AG04450 (cell line): ENCODE measurements around the gene ISG20L2. TPM values are rescaled to one million over a fixed set of nuclear protein-coding genes. Genes with fewer than 3 reads are reported as not detected.

Source experiments
- CTCF ChIA-PET: fragments of 300-600, 350-600 bp; formaldehyde crosslinking; extraction: SDS; loops from one replicate; lab custom pipeline; 2022; ENCODE audit warnings: antibody characterized with exemption, inconsistent platforms; lab: Charles Lee
- POLR2A ChIA-PET: fragments of 350-600 bp; formaldehyde crosslinking; extraction: SDS; loops from one replicate; lab custom pipeline; 2021; ENCODE audit warnings: antibody characterized with exemption, inconsistent platforms; lab: Yijun Ruan, JAX
- DNase-seq: peaks from one replicate; pipeline ENCODE4 v3.0.0-alpha.2; 2011; ENCODE audit warnings: low read depth, low spot score
- H3K27ac ChIP-seq: one replicate; pipeline ENCODE4 v1.5.1; 2012; ENCODE audit warnings: low read depth, low read length, control low read depth
- H3K27me3 ChIP-seq: one replicate; pipeline ENCODE4 v1.6.0; 2012; ENCODE audit warnings: low read length; ENCODE audit not compliant: control insufficient read depth, insufficient read depth
- H3K4me3 ChIP-seq: 2 replicates; pipeline ENCODE4 v1.5.1; 2011; ENCODE audit warnings: mild to moderate bottlenecking, low read depth, low read length, control low read depth
- H3K9me3 ChIP-seq: 2 replicates; pipeline ENCODE4 v1.5.1; 2012; ENCODE audit warnings: low read length; ENCODE audit not compliant: control insufficient read depth, insufficient read depth
- polyA plus RNA-seq: library from polyadenylated mRNA; depleted of rRNA; stranded (reverse); fragments of >200 nt; gene quantifications from 2 replicates; pipeline ENCODE4 v1.2.3, GENCODE V29; 2011
- TF ChIP-seq, protein P1 (sequence below): IDR thresholded peaks from 2 replicates; pipeline ENCODE4 v1.5.1; 2011; ENCODE audit warnings: low read depth, low read length, control low read depth, inconsistent platforms

Gene ISG20L2
- polyA plus RNA-seq, 1 experiment, result 25.6 TPM

DNA sequence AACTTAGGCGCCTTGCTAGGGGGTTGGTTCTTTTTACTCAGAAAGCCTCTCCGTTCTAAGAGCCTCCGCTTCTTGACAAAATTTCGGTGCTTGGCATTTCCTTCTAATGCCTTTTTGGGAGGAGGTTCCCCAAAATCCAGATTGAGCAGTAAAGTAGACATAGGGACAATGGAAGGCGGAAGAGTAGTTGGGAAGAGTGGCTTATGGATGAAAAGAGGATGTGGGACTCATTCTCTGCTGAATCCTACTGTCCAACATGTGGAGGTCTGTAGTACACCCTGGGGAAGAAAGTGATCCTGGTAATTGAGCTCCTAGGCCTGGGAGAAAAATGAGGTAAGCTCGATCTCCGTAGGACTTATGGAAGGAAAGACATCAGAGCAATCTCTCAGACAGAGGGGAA, 1.1 kb downstream of the ISG20L2 start:
- DNase-seq, result no peak
- no peaks in the 10 kb centered on the region for H3K27me3 ChIP-seq
- TF ChIP-seq, protein P1, sequence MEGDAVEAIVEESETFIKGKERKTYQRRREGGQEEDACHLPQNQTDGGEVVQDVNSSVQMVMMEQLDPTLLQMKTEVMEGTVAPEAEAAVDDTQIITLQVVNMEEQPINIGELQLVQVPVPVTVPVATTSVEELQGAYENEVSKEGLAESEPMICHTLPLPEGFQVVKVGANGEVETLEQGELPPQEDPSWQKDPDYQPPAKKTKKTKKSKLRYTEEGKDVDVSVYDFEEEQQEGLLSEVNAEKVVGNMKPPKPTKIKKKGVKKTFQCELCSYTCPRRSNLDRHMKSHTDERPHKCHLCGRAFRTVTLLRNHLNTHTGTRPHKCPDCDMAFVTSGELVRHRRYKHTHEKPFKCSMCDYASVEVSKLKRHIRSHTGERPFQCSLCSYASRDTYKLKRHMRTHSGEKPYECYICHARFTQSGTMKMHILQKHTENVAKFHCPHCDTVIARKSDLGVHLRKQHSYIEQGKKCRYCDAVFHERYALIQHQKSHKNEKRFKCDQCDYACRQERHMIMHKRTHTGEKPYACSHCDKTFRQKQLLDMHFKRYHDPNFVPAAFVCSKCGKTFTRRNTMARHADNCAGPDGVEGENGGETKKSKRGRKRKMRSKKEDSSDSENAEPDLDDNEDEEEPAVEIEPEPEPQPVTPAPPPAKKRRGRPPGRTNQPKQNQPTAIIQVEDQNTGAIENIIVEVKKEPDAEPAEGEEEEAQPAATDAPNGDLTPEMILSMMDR, result no peak
- peak overlapping the region; percentile 100 for H3K4me3 ChIP-seq
- H3K27ac ChIP-seq, result no peak overlapping the region
- H3K9me3 ChIP-seq, result no peaks in the 10 kb centered on the region
- ChIA-PET CTCF (interaction anchor here (0.6 to 12.5 kb wide), 21 partner anchors 13 to 347 kb away, joined by 3 to 616 read pairs (median 10); partner anchors contain the start of genes CRABP2, INSRR, NES and NTRK1), POLR2A (interaction anchor here (1.3 to 4.3 kb wide), 4 partner anchors 13 to 132 kb away, joined by 4 to 37 read pairs (median 20); partner anchors contain the start of genes HDGF, INSRR and MRPL24)

DNA sequence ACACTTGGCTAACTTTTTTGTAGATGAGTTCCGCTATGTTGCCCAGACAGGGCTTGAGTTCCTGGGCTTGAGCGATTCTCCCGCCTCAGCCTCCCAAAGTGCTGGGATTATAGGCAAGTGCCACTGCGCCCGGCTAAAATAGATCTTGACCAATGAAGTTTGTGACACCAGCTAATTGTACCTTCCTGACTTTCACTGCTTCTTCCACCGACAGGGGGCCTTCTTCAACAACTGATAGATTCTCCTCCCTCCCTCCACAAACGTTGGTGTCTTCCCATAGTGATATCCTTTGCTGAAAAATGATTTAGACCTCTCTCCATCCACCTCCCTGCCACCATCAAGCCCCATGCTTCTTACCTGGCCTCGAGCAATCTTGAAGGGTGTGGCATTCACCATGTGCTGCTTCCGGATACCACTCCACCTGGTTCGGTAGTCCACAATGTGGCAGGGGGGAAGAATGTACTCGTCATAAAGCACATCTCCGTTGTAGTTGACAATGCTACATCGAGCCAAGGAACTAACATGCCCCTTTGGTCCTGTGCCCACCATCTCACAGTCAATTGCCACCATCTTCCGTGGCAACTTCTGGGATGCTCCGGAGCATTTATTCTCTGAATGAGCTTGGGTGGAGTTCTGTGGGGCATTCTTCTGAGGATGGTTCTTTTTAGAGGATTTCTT, 1.9 kb downstream of the ISG20L2 start:
- H3K27ac ChIP-seq, result no peak overlapping the region
- no peaks in the 10 kb centered on the region for H3K9me3 ChIP-seq
- no peaks in the 10 kb centered on the region for H3K27me3 ChIP-seq
- no peak for DNase-seq
- ChIA-PET POLR2A (interaction anchor here (4.3 kb wide), 1 partner anchor 36 kb away, joined by 37 read pairs; no protein-coding TSS in a partner anchor), CTCF (interaction anchor here (0.7 to 12.5 kb wide), 41 partner anchors 12 to 348 kb away, joined by 3 to 616 read pairs (median 7); partner anchors contain the start of genes CRABP2, HDGF, INSRR and MRPL24)
- TF ChIP-seq, protein P1, result peak; percentile 71
- H3K4me3 ChIP-seq, result peak overlapping the region; percentile 56

DNA sequence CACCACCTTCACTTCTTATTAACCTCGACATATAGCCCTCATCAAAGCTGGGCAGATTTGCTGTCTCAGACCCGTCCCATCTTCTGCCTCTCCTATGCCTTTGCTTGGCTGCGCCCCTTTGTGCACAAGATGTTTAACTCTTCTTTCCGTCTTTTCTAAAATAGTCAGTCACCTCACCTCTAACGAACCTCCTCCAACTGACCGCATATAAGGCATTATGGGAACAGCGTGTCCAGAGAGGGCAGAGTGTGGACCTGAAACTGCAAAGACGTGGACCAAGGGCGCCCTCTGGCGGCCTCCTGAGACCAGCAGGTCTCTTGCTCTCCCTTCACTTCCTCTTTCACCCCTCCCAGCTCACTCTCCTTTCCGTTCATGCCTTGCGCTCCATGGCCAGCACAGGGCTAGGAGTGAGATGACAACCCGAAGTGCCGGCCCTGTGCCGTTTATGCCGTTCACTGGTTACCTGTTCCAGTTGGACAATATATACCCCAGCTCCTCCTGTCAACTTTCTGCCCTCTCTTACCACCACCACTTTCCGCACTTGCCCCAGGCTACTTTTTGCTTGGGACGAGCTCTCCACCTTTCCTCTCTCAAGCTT, 2.8 kb downstream of the ISG20L2 start:
- Histone ChIP-seq H3K27me3 (no peaks in the 10 kb centered on the region), H3K27ac (no peak overlapping the region), H3K4me3 (peak overlapping the region; percentile 56), H3K9me3 (no peaks in the 10 kb centered on the region)
- peak; percentile 80 for DNase-seq
- TF ChIP-seq, protein P1, result peak; percentile 95
- CTCF ChIA-PET, result interaction anchor here (0.6 to 12.5 kb wide), 45 partner anchors 11 to 348 kb away, joined by 3 to 616 read pairs (median 6); partner anchors contain the start of genes CRABP2, HDGF, INSRR and MRPL24
- POLR2A ChIA-PET, result interaction anchor here (4.3 kb wide), 1 partner anchor 35 kb away, joined by 37 read pairs; no protein-coding TSS in a partner anchor

DNA sequence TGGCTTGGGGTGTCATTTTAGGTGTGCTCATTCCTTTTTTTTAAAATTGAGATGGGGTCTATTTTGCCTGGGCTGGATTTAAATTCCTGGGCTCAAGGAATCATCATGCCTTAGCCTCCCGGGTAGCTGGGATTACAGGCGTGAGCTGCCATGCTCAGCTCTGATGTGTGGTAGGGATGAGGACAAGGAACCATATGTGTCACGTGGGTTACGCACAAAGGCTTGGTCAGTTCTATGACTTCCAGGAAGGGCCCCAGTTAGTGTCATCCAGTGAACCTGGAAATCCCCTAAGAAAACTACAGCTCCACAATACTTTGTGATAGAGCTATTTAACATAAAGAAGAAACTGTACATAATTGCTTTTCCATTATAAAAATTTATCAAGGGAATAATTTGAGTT, 7.0 kb downstream of the ISG20L2 start:
- POLR2A ChIA-PET, result no interaction called here
- CTCF ChIA-PET, result interaction anchor here (0.5 to 12.5 kb wide), 7 partner anchors 11 to 171 kb away, joined by 3 to 616 read pairs (median 4); partner anchors contain the start of gene CRABP2
- Histone ChIP-seq H3K27ac (no peak overlapping the region), H3K9me3 (no peaks in the 10 kb centered on the region), H3K4me3 (no peak overlapping the region), H3K27me3 (no peaks in the 10 kb centered on the region)
- DNase-seq, result no peak
- TF ChIP-seq, protein P1, result no peak
